DMS79 (cell line): Measurements from ENCODE around the gene TTC6.

Experiments used
- DNase-seq: peaks from one replicate; lab custom pipeline; 2025; lab: John Stamatoyannopoulos, UW

TTC6 gene

GRCh38 chr14:37597914-37598746 is 2.7 kb downstream of the TTC6 start:
- peak; percentile 74 for DNase-seq

- DNase-seq, result peak; percentile 74
These were observed 3.5 kb downstream of the TTC6 start for GRCh38 chr14:37598747-37599506.

DNA sequence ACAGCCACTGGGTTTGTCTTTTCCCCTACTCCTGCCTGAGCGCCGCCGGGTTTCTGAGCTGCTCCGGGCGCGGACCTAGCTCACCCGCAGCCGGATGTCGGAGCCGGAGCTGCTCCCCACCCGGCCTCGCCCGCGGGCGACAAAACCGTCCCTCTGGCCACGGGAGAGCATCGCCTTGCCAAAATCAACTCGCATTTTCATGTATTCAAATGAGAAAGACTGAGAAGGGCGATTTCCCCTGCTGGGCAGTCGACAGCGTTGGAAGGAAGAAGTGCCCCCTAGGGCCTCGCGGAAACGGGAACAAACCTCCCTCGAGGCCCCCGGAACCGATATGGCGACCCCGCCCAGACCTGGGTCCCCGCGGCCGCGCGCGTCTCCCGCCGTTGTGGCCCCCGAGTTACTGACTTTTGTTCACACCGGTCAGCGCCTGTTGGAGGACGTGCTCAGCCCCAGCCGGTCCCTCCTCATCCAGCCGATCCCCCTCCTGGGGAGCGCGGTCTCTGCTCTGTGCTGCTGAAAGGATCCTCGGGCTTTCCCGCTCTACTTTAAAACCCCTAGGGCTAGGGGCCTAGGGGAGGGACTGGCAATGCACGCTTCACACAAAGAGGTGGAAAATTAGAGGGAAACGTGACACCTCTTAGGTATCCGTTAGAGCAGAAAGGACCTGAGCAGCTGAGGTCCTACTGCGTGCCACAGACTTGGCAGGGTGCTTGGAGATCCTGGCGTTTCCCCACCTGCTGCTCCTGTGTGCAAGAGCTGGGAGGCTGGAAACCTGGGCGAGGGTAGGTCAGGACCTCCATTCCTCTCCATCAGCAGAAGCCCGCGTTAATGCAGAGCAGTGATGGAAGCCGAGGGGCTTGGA is 4.3 kb downstream of the TTC6 start:
- peak; percentile 71 for DNase-seq

GRCh38 chr14:37600880-37601741 is 5.7 kb downstream of the TTC6 start:
- no peak for DNase-seq

DNA sequence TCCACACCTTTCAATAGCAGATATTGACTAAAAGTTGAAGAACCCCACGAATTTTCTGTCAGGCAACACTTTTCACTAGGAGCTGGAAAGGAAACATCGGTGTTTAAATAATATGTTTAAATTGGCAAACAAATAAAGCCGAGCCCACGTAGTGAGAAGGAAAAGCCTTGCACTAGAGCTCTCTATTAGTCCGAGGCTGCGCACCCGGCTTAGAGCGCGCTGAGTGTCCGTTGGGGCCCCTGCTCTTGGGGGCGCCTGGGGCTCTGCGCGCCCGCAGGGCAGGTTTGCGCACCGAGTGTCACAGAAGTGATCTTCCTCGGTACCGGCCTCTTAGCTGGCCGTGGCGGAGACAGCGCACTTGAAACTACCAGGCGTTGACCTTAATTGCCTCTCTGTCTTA is 6.4 kb downstream of the TTC6 start:
- no peak for DNase-seq

DNA sequence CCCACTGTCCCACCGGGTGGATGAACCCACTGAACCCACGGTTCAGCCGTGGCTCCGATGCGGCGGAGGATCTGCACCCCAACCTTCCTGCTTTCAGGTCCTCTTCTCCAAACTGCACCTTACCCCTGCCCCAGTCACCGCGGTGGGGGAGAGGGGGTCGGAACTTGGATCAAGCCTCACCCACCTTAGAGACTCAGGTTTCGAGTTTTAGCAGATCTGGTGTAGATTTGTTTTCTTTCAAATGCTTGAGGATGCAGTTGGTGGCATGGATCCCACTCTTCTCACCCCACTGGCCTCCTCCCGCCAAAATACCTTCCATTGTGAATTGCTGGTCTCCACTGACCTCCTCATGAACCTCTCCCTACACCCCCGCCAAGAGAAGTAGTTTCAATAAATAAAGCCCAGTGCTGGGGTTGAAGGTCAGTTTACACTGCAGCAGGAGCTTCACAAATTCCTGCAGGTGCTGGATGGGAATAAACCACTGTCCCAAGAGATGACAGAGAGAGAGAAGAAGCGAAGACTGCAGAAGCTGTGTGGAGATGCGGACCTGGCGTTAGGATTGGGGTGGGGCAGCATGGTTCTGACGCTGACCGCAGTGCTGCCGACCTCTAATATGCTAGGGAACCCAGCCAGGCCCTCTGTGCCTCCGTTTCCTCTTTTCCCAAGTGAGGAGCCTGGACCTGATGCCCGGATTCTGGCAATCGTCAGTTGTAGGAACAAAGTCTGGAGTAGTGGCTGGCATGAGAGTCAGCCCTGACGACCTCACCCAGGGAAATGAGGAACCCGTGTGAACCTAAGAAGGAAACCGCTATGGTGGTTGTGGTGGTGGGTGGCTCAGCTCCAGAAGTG is 7.4 kb downstream of the TTC6 start:
- no peak for DNase-seq

GRCh38 chr14:37603688-37604251 is 8.3 kb downstream of the TTC6 start:
- no peak for DNase-seq

DNA sequence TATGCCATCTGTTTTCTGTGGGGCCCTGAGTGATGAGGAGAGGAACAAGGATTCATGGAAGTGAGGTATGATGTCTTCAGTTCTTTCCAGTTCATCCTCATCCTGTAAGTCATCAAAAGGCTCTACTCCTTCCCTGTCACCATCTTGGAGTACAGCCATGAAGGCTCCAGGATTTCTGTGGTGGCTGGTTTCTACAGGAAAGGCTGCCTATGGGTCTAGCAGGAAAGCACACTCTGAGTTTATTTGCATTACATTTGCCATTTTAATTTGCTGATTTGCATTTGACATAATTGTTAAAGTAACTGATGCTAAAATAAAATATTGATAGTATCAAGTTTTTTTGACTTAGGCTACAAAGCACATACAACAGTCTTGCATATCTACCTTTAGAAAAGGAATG is 11.2 kb downstream of the TTC6 start:
- no peak for DNase-seq

- no peak for DNase-seq
These were observed 13.2 kb downstream of the TTC6 start for GRCh38 chr14:37608649-37609048.

GRCh38 chr14:37610945-37611523 is 15.6 kb downstream of the TTC6 start:
- no peak for DNase-seq

GRCh38 chr14:37615582-37616289 is 20.3 kb downstream of the TTC6 start:
- DNase-seq, result no peak

- DNase-seq, result no peak
These were observed 21.4 kb downstream of the TTC6 start for GRCh38 chr14:37616853-37617252.

DNA sequence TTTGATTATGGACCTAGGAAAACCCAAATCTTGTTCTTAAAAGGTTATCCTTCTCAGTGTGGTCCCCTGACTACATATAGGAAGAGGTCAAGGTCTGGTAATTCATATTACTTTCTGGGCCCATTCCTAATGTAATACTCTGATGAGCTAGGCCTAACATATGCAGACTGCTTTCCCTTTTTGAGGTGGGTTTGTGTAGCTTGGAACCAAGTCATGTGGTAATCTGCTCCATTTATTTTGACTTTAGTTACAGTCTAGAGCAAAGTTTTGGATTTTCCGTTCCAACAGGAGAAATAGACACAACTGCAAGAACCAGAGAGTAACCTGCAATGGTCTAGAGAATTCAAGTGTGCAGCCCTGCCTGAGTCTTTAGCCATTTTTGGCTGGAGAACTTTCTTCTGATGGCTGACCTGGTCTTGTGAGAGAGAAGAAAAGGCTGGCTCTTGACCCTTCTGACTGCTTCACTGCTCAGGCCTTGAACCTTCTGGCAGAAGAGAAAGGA is 22.5 kb downstream of the TTC6 start:
- DNase-seq, result no peak

DNA sequence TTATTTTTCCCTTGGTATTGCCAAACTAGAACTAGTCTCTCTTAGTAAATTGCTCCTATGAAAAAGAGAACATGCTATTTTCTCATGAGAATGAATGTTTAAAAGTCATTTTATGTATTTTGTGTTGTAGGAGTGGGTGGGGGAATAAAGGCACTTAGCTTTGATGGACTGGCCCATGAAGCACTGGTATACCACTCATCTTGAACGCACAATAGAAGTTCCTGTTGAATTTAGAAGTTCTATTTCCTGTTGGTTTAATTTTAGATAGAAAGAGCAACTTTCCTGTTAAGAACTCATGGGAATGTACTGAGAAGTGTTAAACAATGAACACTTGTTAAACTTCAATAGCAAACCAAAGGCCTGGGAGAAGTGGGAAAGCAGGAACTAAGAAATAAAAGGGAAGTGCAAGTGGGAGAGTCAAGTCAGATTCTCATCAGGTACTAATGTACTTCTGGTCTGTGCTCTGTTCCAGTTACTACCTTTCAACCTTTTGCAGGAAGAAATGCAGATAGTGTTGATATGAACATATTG is 23.1 kb downstream of the TTC6 start:
- no peak for DNase-seq

DNA sequence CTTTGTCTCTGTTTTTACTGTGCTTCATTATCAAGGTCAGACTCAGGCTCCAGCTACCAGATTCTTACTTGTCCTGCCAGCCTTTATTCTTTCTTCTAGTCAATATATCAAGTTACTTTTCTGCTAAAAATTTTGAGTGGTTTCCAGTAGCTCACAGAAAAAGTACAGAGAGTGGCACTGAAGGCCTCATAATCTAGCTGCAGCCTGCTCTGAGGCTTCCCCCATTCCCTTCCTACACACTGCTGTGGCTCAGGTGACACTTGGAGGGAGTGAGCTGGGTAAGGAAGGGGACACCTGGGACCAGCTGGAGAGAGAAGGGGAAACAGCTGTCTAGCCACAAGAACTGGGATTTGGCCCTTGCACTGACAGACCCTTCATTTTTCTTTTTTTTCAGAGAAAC is 25.4 kb downstream of the TTC6 start:
- no peak for DNase-seq

GRCh38 chr14:37622231-37622923 is 26.9 kb downstream of the TTC6 start:
- no peak for DNase-seq

DNA sequence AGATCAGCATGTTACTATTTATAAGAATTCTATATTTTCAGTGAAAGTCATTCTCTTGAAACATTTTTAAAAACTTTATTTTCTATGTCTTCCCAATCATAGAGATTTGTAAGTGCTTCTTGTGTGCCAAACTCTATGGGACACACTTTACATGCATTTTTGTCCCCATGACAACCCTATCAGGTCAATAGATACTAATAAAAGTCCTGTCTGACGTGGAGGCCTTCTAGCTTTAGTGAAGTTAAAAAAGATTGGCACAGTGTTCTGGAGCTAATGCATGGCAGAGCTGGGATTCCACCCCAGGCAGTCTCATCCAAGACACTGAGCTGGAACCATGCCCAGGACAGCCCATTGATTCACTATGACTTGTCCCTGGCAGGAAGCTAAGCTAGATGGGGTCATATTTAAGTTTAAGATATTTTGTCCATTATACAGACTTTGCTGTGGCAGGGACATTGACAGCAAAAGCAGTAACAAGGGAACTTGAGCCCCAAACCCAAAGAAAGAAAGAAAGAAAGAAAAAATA is 28.1 kb downstream of the TTC6 start:
- DNase-seq, result no peak

GRCh38 chr14:37623971-37624370 is 28.5 kb downstream of the TTC6 start:
- DNase-seq, result no peak
